Calu3 (cell line): ENCODE measurements around the gene CTNNA2. TPM values are rescaled to one million over a fixed set of nuclear protein-coding genes. Genes with fewer than 3 reads are reported as not detected.

Experiments used
- BruUV-seq: library from RNA; stranded (reverse); fragments of 400-500 nt; replicated peaks from 2 replicates; lab custom pipeline; 2021; lab: Mats Ljungman, UMichigan
- CTCF ChIA-PET: fragments of 300-600 bp; sonication (Branson Sonifier 250); formaldehyde crosslinking; loops from one replicate; lab custom pipeline; 2022; ENCODE audit warnings: antibody characterized with exemption; lab: Charles Lee
- DNase-seq: peaks from one replicate; pipeline ENCODE4 v3.0.0; 2022
- H3K27ac Mint-ChIP-seq: one replicate; pipeline ENCODE4 v1.8.0; 2022; ENCODE audit warnings: mixed read lengths; ENCODE audit not compliant: unreplicated experiment
- H3K27me3 Mint-ChIP-seq: one replicate; pipeline ENCODE4 v1.8.0; 2022; ENCODE audit warnings: mixed read lengths; ENCODE audit not compliant: unreplicated experiment
- H3K36me3 Mint-ChIP-seq: one replicate; pipeline ENCODE4 v1.8.0; 2022; ENCODE audit warnings: mild to moderate bottlenecking, moderate library complexity, mixed read lengths; ENCODE audit not compliant: insufficient read depth, unreplicated experiment
- H3K4me1 Mint-ChIP-seq: one replicate; pipeline ENCODE4 v1.8.0; 2022; ENCODE audit warnings: mild to moderate bottlenecking, low read depth, mixed read lengths; ENCODE audit not compliant: unreplicated experiment
- H3K4me3 Mint-ChIP-seq: one replicate; pipeline ENCODE4 v1.8.0; 2022; ENCODE audit warnings: mild to moderate bottlenecking, low read depth, moderate library complexity, mixed read lengths; ENCODE audit not compliant: unreplicated experiment
- H3K9me3 Mint-ChIP-seq: one replicate; pipeline ENCODE4 v1.8.0; 2022; ENCODE audit warnings: low read depth, mixed read lengths; ENCODE audit not compliant: unreplicated experiment
- intact Hi-C: fragments of 100-400 bp; cut with micrococcal nuclease; formaldehyde crosslinking; loops from one replicate; pipeline ENCODE4 v1.10.0; 2022; ENCODE audit not compliant: unreplicated experiment
- microRNA-seq: library from miRNA; unstranded; fragments of <30 nt; microRNA quantifications from one replicate; pipeline ENCODE4 v1.2.0, GENCODE V29; 2022
- total RNA-seq: library from RNA; stranded (reverse); gene quantifications from 2 replicates; pipeline ENCODE4 v1.2.3, GENCODE V29; 2022
- TF ChIP-seq, protein P1 (sequence below): fragments of 200-600 bp; IDR thresholded peaks from one replicate; pipeline ENCODE4 v1.8.0; 2022; ENCODE audit warnings: antibody characterized with exemption; ENCODE audit not compliant: unreplicated experiment

CTNNA2 gene
- total RNA-seq, 1 experiment from 2014 or later = not detected

DNA sequence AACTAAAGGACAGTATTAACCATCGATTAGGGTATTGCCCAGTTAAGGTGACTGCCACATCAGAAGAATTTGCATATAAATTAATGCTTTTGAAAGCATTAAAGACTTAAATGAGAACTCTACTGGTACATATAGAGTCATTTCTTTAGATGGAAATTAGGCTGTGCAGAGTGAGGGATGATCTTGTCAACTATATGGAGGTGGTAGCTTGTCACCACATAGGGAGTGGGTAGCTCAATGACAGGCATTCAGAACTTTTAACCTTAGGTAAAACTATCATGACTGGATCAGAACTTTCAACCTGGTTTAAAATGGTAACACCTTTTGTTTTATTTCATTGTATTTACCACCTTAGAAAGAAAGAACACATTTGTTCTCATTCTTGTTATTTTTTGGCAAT lies 1176.3 kb downstream of the CTNNA2 start:
- intact Hi-C loops = no loop called here
- no TSS peak for BruUV-seq
- Mint-ChIP-seq H3K4me1 (no peaks in the 10 kb centered on the region), H3K9me3 (peaks cover 11% of the 10 kb centered on the region), H3K27me3 (no peaks in the 10 kb centered on the region), H3K27ac (no peak overlapping the region), H3K4me3 (no peak overlapping the region), H3K36me3 (no peaks in the 10 kb centered on the region)
- TF ChIP-seq, protein P1, sequence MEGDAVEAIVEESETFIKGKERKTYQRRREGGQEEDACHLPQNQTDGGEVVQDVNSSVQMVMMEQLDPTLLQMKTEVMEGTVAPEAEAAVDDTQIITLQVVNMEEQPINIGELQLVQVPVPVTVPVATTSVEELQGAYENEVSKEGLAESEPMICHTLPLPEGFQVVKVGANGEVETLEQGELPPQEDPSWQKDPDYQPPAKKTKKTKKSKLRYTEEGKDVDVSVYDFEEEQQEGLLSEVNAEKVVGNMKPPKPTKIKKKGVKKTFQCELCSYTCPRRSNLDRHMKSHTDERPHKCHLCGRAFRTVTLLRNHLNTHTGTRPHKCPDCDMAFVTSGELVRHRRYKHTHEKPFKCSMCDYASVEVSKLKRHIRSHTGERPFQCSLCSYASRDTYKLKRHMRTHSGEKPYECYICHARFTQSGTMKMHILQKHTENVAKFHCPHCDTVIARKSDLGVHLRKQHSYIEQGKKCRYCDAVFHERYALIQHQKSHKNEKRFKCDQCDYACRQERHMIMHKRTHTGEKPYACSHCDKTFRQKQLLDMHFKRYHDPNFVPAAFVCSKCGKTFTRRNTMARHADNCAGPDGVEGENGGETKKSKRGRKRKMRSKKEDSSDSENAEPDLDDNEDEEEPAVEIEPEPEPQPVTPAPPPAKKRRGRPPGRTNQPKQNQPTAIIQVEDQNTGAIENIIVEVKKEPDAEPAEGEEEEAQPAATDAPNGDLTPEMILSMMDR = no peak
- CTCF ChIA-PET = no interaction called here
- DNase-seq = no peak

Small RNA genes lying within 50 kb of the gene (microRNA-seq; reads per million reads assigned to microRNA genes)
- gene MIR4264 (not detected), gene MIR8080 (not detected)
